Testis (tissue), 2 donors: ENCODE data around the gene DZIP1L.

Experiments used
- POLR2A ChIP-seq: fragments of 450-650 bp; IDR thresholded peaks from one replicate; pipeline ENCODE4 v1.6.1; 2017; ENCODE audit warnings: antibody characterized with exemption, mild to moderate bottlenecking, moderate library complexity
- TF ChIP-seq, protein P1 (sequence below), 3 experiments: fragments of 450-650 bp in 2 of 3; fragments of 200-600 bp in 1 of 3; sonication (generic) in 1 of 3; IDR thresholded peaks; one replicate each; pipeline ENCODE4 v1.5.1; 2016 to 2019; ENCODE audit warnings: antibody characterized with exemption in 3 of 3, mild to moderate bottlenecking in 2 of 3, moderate library complexity in 1 of 3

DNA sequence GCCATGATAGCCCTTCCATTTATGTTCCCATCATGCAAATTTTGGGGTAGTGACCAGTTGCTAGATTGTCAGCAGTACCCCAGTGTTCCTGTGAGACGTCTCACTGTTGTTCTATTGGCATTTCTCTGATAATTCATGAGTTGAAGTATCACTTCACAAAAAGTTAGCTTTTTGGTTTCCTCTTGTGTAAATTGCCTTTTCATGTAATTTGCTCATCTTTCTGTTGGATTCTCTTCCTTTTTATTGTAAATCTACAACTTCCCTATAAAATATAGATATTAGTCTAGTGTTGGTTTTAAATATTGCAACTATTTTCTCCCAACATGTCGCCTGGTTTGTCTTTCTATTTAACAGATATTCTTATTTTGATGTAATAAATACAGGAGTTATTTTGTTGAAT lies 24.3 kb upstream of the DZIP1L start:
- TF ChIP-seq, protein P1, sequence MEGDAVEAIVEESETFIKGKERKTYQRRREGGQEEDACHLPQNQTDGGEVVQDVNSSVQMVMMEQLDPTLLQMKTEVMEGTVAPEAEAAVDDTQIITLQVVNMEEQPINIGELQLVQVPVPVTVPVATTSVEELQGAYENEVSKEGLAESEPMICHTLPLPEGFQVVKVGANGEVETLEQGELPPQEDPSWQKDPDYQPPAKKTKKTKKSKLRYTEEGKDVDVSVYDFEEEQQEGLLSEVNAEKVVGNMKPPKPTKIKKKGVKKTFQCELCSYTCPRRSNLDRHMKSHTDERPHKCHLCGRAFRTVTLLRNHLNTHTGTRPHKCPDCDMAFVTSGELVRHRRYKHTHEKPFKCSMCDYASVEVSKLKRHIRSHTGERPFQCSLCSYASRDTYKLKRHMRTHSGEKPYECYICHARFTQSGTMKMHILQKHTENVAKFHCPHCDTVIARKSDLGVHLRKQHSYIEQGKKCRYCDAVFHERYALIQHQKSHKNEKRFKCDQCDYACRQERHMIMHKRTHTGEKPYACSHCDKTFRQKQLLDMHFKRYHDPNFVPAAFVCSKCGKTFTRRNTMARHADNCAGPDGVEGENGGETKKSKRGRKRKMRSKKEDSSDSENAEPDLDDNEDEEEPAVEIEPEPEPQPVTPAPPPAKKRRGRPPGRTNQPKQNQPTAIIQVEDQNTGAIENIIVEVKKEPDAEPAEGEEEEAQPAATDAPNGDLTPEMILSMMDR (IDR thresholded peaks at IDR 0.05): no peak
- TF ChIP-seq POLR2A: no peak
